ENCODE results near the gene LCORL. TPM values are rescaled to one million over a fixed set of nuclear protein-coding genes. Genes with fewer than 3 reads are reported as not detected.
A peak's percentile ranks its signal among the peaks of the same experiment; 100 is the strongest.

Gene LCORL
- total and polyA plus RNA-seq, 2 experiments from 2014 or later, result 21.0 to 28.7 TPM

GRCh38 chr4:18022572-18023050, 1.1 kb upstream of the LCORL start:
- H3K4me3 ChIP-seq, result peak overlapping the region; percentile 96
- H3K4me1 Mint-ChIP-seq, result peaks cover 14% of the 10 kb centered on the region
- H3K27me3 ChIP-seq (ENCODE audit: insufficient read depth), result peaks cover 30% of the 10 kb centered on the region
- peak overlapping the region; percentile 89 for H2AFZ ChIP-seq
- no peaks in the 10 kb centered on the region for H3K36me3 ChIP-seq (ENCODE audit: insufficient read depth)
- H3K27ac ChIP-seq (ENCODE audit: low read depth), result no peak overlapping the region
- no peaks in the 10 kb centered on the region for H3K36me3 Mint-ChIP-seq (ENCODE audit: low read depth)
- H3K9me3 Mint-ChIP-seq, result no peaks in the 10 kb centered on the region
- H3K79me2 ChIP-seq (replicated peaks; ENCODE audit: insufficient read depth), result peaks cover 30% of the 10 kb centered on the region
- H3K27ac Mint-ChIP-seq, result no peak overlapping the region
- no peaks in the 10 kb centered on the region for H3K9me2 ChIP-seq (ENCODE audit: insufficient read depth)
- H3K27me3 Mint-ChIP-seq (ENCODE audit: insufficient read depth, low read depth, poor library complexity), result peaks cover 17% of the 10 kb centered on the region
- no peak for ATAC-seq
- peak overlapping the region; percentile 90 for H3K4me3 Mint-ChIP-seq
- peaks cover 22% of the 10 kb centered on the region for H4K20me1 ChIP-seq (replicated peaks; ENCODE audit: insufficient read depth)
- H3F3A ChIP-seq (replicated peaks; ENCODE audit: low read depth), result no peaks in the 10 kb centered on the region
- peaks cover 12% of the 10 kb centered on the region for H3K4me1 ChIP-seq (ENCODE audit: insufficient read depth)
- H3K4me2 ChIP-seq, result peak overlapping the region; percentile 85
- TF ChIP-seq NANOG (IDR thresholded peaks at IDR 0.05; ENCODE audit: borderline replicate concordance), result no peak
- TF ChIP-seq ETS1 (IDR thresholded peaks at IDR 0.05), result no peak
- no peak for TF ChIP-seq JUNB (IDR thresholded peaks at IDR 0.05; ENCODE audit: unreplicated experiment)
- TF ChIP-seq EZH2 (IDR thresholded peaks at IDR 0.05; ENCODE audit: low read depth, unreplicated experiment), result peak; percentile 49
- no peak for TF ChIP-seq EZH2phosphoT487 (IDR thresholded peaks at IDR 0.05; ENCODE audit: unreplicated experiment)
- no peak for DNase-seq (ENCODE audit: low spot score)

GRCh38 chr4:18021470-18021719, 160 bp downstream of the LCORL start:
- Histone ChIP-seq H3K27ac (ENCODE audit: low read depth) (peak overlapping the region; percentile 84; the same call in 1 of the 2 replicates), H3K79me2 (replicated peaks; ENCODE audit: insufficient read depth) (peaks cover 42% of the 10 kb centered on the region), H3K36me3 (ENCODE audit: insufficient read depth) (no peaks in the 10 kb centered on the region), H3K4me1 (ENCODE audit: insufficient read depth) (peaks cover 12% of the 10 kb centered on the region), H3F3A (replicated peaks; ENCODE audit: low read depth) (no peaks in the 10 kb centered on the region), H3K4me2 (peak overlapping the region; percentile 99), H3K27me3 (ENCODE audit: insufficient read depth) (peaks cover 30% of the 10 kb centered on the region), H3K4me3 (peak overlapping the region; percentile 96), H2AFZ (peak overlapping the region; percentile 80), H3K9me2 (ENCODE audit: insufficient read depth) (no peaks in the 10 kb centered on the region), H4K20me1 (replicated peaks; ENCODE audit: insufficient read depth) (peaks cover 28% of the 10 kb centered on the region)
- Mint-ChIP-seq H3K9me3 (no peaks in the 10 kb centered on the region), H3K4me1 (peaks cover 14% of the 10 kb centered on the region), H3K4me3 (peak overlapping the region; percentile 90; the same call in 2 of the 3 replicates), H3K36me3 (ENCODE audit: low read depth) (no peaks in the 10 kb centered on the region), H3K27ac (no peak overlapping the region), H3K27me3 (ENCODE audit: insufficient read depth, low read depth, poor library complexity) (peaks cover 17% of the 10 kb centered on the region)
- TF ChIP-seq POLR2AphosphoS5 (IDR thresholded peaks at IDR 0.05; ENCODE audit: low read depth), result peak; percentile 70
- no peak for TF ChIP-seq JUNB (IDR thresholded peaks at IDR 0.05; ENCODE audit: unreplicated experiment)
- DNase-seq (ENCODE audit: low spot score) (no peak), ATAC-seq (no peak)

GRCh38 chr4:18020671-18021469, 685 bp downstream of the LCORL start:
- H3K27ac Mint-ChIP-seq, result no peak overlapping the region; the same call in 1 of the 2 replicates
- ATAC-seq (peak; percentile 47), DNase-seq (ENCODE audit: low spot score) (peak; percentile 91)
- H3K27me3 Mint-ChIP-seq (ENCODE audit: insufficient read depth, low read depth, poor library complexity), result peaks cover 17% of the 10 kb centered on the region
- H3K9me3 Mint-ChIP-seq, result no peaks in the 10 kb centered on the region
- peak overlapping the region; percentile 99 for H3K4me2 ChIP-seq
- H3K27me3 ChIP-seq (ENCODE audit: insufficient read depth), result peaks cover 30% of the 10 kb centered on the region
- H3K27ac ChIP-seq (ENCODE audit: low read depth), result peak overlapping the region; percentile 84; the same call in 1 of the 2 replicates
- H3K4me1 ChIP-seq (ENCODE audit: insufficient read depth), result peaks cover 12% of the 10 kb centered on the region
- peak overlapping the region; percentile 96 for H3K4me3 ChIP-seq
- no peaks in the 10 kb centered on the region for H3K36me3 Mint-ChIP-seq (ENCODE audit: low read depth)
- H2AFZ ChIP-seq, result peak overlapping the region; percentile 80
- H3K4me3 Mint-ChIP-seq, result peak overlapping the region; percentile 90
- H3K9me2 ChIP-seq (ENCODE audit: insufficient read depth), result no peaks in the 10 kb centered on the region
- H3K36me3 ChIP-seq (ENCODE audit: insufficient read depth), result no peaks in the 10 kb centered on the region
- H3K79me2 ChIP-seq (replicated peaks; ENCODE audit: insufficient read depth), result peaks cover 47% of the 10 kb centered on the region
- peaks cover 33% of the 10 kb centered on the region for H4K20me1 ChIP-seq (replicated peaks; ENCODE audit: insufficient read depth)
- H3K4me1 Mint-ChIP-seq, result peaks cover 14% of the 10 kb centered on the region
- H3F3A ChIP-seq (replicated peaks; ENCODE audit: low read depth), result no peaks in the 10 kb centered on the region
- TF ChIP-seq JUNB (IDR thresholded peaks at IDR 0.05; ENCODE audit: unreplicated experiment), result no peak
- TF ChIP-seq REST (IDR thresholded peaks at IDR 0.05; ENCODE audit: unreplicated experiment), result no peak
- TF ChIP-seq ETS1 (IDR thresholded peaks at IDR 0.05), result no peak
